Type B pancreatic cell (in vitro differentiated cells): ENCODE results near the gene WIPF1. TPM values are rescaled to one million over a fixed set of nuclear protein-coding genes. Genes with fewer than 3 reads are reported as not detected.

Experiments
- DNase-seq: peaks from one replicate; pipeline ENCODE4 v3.0.0; 2021; ENCODE audit warnings: mixed read lengths; ENCODE audit not compliant: unreplicated experiment; ENCODE audit errors: extremely low spot score
- H3K27ac Mint-ChIP-seq: 2 replicates; pipeline ENCODE4 v1.8.0; 2021; ENCODE audit warnings: mild to moderate bottlenecking, mixed read lengths
- H3K27me3 Mint-ChIP-seq: 2 replicates; pipeline ENCODE4 v1.8.0; 2021; ENCODE audit warnings: mixed read lengths
- H3K36me3 Mint-ChIP-seq: 2 replicates; pipeline ENCODE4 v1.8.0; 2021; ENCODE audit warnings: mixed read lengths
- H3K4me1 Mint-ChIP-seq: one replicate; pipeline ENCODE4 v1.8.0; 2021; ENCODE audit warnings: mixed read lengths; ENCODE audit not compliant: unreplicated experiment
- H3K4me3 Mint-ChIP-seq: 2 replicates; pipeline ENCODE4 v1.8.0; 2021; ENCODE audit warnings: mild to moderate bottlenecking, mixed read lengths
- H3K9me3 Mint-ChIP-seq: 2 replicates; pipeline ENCODE4 v1.8.0; 2021; ENCODE audit warnings: mixed read lengths
- total RNA-seq: library from RNA; stranded (reverse); gene quantifications from 2 replicates; pipeline ENCODE4 v1.2.1, GENCODE V29; 2021; ENCODE audit warnings: low replicate concordance
- TF ChIP-seq, protein P1 (sequence below): fragments of 200-600 bp; sonication (generic); conservative IDR thresholded peaks from 2 replicates; pipeline ENCODE4 v1.5.0; 2021; ENCODE audit warnings: antibody characterized with exemption, mild to moderate bottlenecking

Gene WIPF1
- total RNA-seq, 1 donor from 2014 or later, result 19.2 TPM

- Mint-ChIP-seq H3K27me3 (no peaks in the 10 kb centered on the region), H3K36me3 (peaks cover 3% of the 10 kb centered on the region), H3K4me3 (no peak overlapping the region), H3K9me3 (no peaks in the 10 kb centered on the region), H3K4me1 (peaks cover 10% of the 10 kb centered on the region), H3K27ac (no peak overlapping the region)
- no peak for DNase-seq
- TF ChIP-seq, protein P1, sequence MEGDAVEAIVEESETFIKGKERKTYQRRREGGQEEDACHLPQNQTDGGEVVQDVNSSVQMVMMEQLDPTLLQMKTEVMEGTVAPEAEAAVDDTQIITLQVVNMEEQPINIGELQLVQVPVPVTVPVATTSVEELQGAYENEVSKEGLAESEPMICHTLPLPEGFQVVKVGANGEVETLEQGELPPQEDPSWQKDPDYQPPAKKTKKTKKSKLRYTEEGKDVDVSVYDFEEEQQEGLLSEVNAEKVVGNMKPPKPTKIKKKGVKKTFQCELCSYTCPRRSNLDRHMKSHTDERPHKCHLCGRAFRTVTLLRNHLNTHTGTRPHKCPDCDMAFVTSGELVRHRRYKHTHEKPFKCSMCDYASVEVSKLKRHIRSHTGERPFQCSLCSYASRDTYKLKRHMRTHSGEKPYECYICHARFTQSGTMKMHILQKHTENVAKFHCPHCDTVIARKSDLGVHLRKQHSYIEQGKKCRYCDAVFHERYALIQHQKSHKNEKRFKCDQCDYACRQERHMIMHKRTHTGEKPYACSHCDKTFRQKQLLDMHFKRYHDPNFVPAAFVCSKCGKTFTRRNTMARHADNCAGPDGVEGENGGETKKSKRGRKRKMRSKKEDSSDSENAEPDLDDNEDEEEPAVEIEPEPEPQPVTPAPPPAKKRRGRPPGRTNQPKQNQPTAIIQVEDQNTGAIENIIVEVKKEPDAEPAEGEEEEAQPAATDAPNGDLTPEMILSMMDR, result no peak
These were observed 29.6 kb upstream of the WIPF1 start for GRCh38 chr2:174627216-174627615.

DNA sequence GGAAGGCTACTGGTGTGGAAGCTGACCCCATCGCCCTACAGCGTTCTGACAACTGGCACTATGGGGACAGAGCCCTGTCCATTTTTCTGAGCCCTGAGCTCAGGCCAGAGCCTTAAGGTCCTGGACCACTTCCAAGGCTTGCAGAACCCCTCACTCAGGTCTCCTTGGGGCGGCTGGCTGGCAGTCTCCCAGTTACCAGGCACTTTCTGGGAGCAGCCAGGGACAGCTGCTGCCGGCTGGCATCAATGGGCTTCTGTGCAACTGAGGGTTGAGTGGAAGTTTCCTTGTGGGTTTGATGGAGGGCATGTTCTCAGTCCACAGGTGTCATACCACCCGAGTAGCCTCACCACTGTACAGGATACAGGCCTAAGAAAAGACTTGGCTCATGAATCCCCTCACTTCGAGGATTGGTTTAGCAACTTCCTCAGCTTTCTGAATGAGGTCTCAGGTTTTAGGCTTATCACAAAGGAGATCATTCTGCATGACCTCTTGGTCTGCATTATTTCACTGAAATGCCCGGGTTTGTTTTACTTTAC lies 27.4 kb upstream of the WIPF1 start:
- no peak overlapping the region for H3K27ac Mint-ChIP-seq
- TF ChIP-seq, protein P1, result no peak
- DNase-seq, result no peak
- peaks cover 10% of the 10 kb centered on the region for H3K4me1 Mint-ChIP-seq
- no peaks in the 10 kb centered on the region for H3K27me3 Mint-ChIP-seq
- H3K36me3 Mint-ChIP-seq, result peaks cover 3% of the 10 kb centered on the region
- H3K4me3 Mint-ChIP-seq, result no peak overlapping the region
- no peaks in the 10 kb centered on the region for H3K9me3 Mint-ChIP-seq

DNA sequence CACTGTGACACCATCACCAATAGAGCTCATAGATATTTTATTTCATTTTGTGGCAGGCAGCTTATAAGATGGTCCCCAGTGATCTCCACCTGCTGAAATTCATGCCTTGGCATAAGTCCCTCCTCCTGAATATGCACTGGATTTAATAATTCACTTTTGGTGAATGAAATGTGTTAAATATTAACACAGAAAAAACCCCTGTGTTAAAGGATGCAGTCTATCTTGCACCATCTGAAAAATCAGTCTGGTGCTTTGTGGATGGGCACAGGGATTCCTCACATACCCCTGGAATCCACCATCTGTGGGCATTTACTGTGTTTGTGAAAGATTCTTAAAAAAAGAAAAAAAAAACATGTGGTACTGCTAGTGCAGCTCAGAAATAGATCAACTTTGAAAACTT lies 26.1 kb upstream of the WIPF1 start:
- DNase-seq, result no peak
- Mint-ChIP-seq H3K27ac (no peak overlapping the region), H3K4me3 (no peak overlapping the region), H3K27me3 (no peaks in the 10 kb centered on the region), H3K9me3 (no peaks in the 10 kb centered on the region), H3K36me3 (peaks cover 3% of the 10 kb centered on the region), H3K4me1 (peaks cover 10% of the 10 kb centered on the region)
- TF ChIP-seq, protein P1, result no peak

DNA sequence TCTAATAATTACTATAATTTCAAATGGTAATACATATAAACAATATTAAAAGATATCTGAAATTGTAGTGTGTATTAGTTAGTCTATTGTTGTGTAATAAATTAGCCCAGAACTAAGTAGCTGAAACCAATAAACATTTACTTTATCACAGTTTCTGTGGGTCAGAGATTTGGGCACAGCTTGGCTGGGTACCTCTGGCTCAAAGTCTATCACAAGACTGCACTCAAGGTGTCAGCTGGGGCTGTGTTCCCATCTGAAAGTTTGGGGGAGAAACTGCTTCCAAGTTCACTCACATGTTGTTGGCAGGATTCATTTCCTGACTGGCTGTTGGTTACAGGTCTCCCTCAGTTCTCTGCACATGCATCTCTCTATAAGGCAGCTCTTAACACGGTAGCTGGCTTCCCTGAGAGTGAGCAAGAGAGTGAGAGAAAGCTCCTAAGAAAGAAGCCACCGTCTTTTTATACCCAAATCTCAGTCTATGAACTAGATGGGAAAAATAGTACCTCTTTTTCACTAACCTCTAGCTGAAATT lies 25.6 kb upstream of the WIPF1 start:
- TF ChIP-seq, protein P1, result no peak
- Mint-ChIP-seq H3K4me3 (no peak overlapping the region), H3K27me3 (no peaks in the 10 kb centered on the region), H3K27ac (no peak overlapping the region), H3K9me3 (no peaks in the 10 kb centered on the region), H3K36me3 (peaks cover 3% of the 10 kb centered on the region), H3K4me1 (peaks cover 10% of the 10 kb centered on the region)
- no peak for DNase-seq

DNA sequence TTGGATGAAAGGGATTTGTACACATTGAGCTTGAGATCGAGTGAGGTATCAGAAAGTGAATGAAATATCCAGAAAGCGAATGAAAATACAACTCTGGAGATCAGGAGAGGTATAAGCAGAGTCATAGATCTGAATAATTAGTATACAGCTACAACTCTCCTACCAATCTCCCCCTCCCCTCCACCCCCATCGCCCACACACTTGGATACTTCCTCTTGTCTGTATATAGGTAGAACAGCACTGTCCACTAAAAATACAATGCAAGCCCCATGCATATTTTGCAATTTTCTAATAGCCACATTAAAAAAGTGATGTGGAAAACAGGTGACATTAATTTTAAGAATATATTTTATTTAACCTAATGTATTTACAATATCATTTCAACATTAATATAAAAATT lies 23.7 kb upstream of the WIPF1 start:
- DNase-seq, result no peak
- TF ChIP-seq, protein P1, result no peak
- Mint-ChIP-seq H3K9me3 (no peaks in the 10 kb centered on the region), H3K4me3 (no peak overlapping the region), H3K4me1 (peaks cover 10% of the 10 kb centered on the region), H3K36me3 (no peaks in the 10 kb centered on the region), H3K27me3 (no peaks in the 10 kb centered on the region), H3K27ac (no peak overlapping the region)

- Mint-ChIP-seq H3K36me3 (no peaks in the 10 kb centered on the region), H3K27ac (no peak overlapping the region), H3K9me3 (no peaks in the 10 kb centered on the region), H3K4me3 (no peak overlapping the region), H3K4me1 (no peaks in the 10 kb centered on the region), H3K27me3 (no peaks in the 10 kb centered on the region)
- no peak for DNase-seq
- TF ChIP-seq, protein P1, result no peak
These were observed 20.6 kb upstream of the WIPF1 start for GRCh38 chr2:174618179-174618578.
